Endometrium (tissue), 2 donors: Measurements from ENCODE around the gene NF1.
"Not testable (repeated sequence)": the region's sequence is repeated elsewhere in the genome, so short reads cannot be mapped to it uniquely, and the experiment has no call there.

Experiments used
- FAIRE-seq: peaks from 2 replicates; lab custom pipeline; 2012; peaks lifted over from hg19 to GRCh38; lab: Jason Lieb, UNC
- donor health status: control.
- donor health status: control.

NF1 gene

DNA sequence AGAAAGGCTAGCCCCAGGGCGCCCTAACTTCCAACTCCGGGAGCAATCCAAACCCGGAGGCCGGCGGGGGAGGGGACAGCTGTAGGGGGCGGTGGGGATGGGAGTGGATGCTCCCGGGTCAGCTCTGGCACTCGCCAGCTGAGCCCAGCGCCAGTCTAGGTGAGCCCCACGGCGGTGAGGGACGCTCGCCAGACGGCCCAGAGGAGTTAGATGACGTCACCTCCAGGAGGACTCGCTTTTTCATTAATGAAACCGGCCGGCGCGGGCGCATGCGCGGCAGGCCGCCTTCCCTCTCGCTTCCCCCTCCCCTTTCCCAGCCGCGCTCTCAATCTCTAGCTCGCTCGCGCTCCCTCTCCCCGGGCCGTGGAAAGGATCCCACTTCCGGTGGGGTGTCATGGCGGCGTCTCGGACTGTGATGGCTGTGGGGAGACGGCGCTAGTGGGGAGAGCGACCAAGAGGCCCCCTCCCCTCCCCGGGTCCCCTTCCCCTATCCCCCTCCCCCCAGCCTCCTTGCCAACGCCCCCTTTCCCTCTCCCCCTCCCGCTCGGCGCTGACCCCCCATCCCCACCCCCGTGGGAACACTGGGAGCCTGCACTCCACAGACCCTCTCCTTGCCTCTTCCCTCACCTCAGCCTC, at the start of gene NF1:
NF1 (plus strand) TSS at position 378 of the 636 bp plus-strand sequence. CDS start 333 bp downstream, outside the sequence.
- FAIRE-seq = no peak

GRCh38 chr17:31046856-31047425, 47.8 kb upstream of the NF1 start:
- FAIRE-seq = not testable (repeated sequence)

- no peak for FAIRE-seq
These were observed 46.6 kb upstream of the NF1 start for GRCh38 chr17:31048142-31048541.

DNA sequence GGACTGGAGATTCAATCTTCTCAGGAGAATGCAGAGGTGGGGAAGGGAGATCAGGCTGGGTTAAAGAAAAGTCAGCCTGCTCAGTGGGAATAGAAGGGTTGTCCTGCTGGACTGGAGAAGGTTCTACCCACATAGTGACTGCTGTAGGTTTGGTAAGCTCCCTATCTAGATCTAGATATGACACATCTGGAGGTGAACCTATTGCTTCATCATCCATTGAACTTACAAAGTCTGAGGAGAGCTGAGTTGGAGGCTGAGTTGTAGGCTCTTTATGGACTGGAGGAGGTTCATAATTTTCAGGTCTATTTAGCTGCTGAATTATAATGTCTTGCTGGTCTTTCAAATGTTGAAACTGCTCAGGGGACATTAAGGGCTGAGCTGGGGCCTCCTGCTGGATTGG, 46.0 kb upstream of the NF1 start:
- no peak for FAIRE-seq

- no peak for FAIRE-seq
These were observed 43.8 kb upstream of the NF1 start for GRCh38 chr17:31050948-31051347.

GRCh38 chr17:31051506-31051905, 43.3 kb upstream of the NF1 start:
- no peak for FAIRE-seq

GRCh38 chr17:31052187-31052889, 42.4 kb upstream of the NF1 start:
- no peak for FAIRE-seq

- no peak for FAIRE-seq
These were observed 41.7 kb upstream of the NF1 start for GRCh38 chr17:31053071-31053470.

DNA sequence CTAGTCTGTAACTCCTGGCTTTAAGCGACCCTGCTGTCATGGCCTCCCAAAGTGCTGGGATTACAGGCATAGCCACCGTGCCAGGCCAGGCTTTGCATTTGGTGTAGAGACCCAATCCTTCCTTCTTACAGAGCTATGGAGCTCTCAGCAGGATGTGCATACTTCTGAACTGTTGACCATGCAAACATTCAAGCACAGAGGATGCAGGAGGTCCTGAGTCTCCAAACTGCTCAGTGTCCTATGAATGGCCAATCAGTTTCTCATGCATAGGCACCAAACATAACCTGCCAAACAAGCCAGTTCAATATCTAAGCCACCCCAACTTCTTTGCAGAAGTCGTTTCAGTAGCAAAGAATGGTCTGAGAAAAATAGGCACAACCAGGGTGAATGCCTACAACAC, 40.0 kb upstream of the NF1 start:
- no peak for FAIRE-seq

DNA sequence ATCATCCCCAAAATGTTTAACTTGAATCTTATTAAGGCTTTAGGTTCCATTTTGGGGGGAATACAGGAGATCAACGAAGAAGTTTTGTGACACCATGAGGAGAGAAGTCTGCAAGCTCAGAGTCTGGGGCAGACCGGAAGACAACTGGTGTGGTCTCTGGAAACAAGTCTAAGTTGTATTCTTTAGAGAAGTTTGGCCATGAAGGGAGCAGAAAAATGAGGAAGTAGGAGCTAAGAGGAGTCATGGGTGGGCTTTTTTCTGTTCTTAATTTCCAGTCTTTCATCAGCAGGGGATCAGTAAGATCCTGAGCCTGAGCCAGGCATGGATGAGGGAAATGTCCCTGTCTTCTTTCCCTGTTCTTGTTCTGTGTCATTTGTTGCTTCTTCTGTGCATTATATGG, 35.8 kb upstream of the NF1 start:
- no peak for FAIRE-seq

- no peak for FAIRE-seq
These were observed 33.8 kb upstream of the NF1 start for GRCh38 chr17:31060791-31061550.

- no peak for FAIRE-seq
These were observed 33.1 kb upstream of the NF1 start for GRCh38 chr17:31061678-31062077.

- FAIRE-seq = no peak
These were observed 32.4 kb upstream of the NF1 start for GRCh38 chr17:31062346-31062745.

- FAIRE-seq = no peak
These were observed 30.1 kb upstream of the NF1 start for GRCh38 chr17:31064707-31065106.

DNA sequence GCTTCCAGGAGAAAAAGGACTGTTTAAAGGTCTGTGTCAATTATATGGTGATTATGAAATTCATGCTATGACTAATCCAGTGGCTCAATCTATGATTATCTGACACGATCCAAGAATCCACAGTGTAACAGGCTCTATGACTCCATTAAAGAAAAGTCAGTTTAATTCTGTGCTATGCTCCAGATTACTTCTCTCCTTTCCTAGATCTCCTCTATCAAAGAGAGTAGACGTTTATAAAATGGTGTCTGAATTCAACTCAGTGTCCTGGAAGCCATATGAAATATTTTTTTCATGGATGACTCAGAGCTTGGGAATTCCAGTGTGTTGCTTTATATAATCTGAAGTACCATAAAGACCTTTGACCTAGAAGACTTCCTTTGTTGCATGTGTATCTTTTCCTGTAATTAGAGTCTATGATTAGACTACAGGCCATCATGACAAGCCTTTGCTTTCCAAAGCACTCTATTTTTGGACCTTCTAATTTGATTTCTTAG, 27.0 kb upstream of the NF1 start:
- no peak for FAIRE-seq

GRCh38 chr17:31068291-31068690, 26.5 kb upstream of the NF1 start:
- FAIRE-seq = no peak

DNA sequence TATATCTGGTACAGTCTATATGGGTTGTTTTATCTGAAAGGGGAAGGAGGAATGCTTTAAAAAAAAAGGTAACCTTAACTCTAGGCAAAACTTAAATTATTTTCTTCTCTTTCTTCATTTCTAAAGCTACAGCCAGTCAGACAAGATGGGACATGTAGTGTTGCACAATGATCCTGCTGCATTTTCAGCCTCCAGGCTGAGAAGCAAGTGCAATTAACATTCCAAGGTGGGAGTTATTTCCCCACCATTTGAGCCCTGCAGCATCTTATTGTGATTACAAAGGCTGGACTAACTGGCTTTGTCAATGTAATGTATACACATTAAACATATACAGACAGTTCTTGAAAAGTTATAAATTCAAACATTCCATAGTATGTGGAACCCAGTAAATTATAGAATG, 22.6 kb upstream of the NF1 start:
- FAIRE-seq = no peak

DNA sequence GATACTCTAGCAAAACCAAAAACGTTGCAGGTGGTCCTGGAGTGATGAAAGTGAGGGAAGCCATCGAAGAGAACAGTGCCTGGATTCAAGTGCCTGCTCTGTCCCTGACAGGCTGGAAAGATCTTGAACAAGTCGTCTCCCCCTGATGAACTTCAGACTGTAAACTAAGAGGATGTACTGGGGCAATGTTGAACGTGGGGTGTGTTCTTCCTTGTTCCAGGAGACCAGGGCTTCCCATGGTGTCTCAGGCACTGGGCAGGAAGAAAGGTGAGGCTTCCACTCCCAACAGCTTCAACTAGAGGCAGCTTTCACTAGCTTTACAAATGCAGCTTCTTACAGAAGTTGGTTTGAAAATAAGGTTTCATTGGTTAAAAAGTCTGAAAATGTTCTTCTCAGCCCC, 21.4 kb upstream of the NF1 start:
- FAIRE-seq = no peak

DNA sequence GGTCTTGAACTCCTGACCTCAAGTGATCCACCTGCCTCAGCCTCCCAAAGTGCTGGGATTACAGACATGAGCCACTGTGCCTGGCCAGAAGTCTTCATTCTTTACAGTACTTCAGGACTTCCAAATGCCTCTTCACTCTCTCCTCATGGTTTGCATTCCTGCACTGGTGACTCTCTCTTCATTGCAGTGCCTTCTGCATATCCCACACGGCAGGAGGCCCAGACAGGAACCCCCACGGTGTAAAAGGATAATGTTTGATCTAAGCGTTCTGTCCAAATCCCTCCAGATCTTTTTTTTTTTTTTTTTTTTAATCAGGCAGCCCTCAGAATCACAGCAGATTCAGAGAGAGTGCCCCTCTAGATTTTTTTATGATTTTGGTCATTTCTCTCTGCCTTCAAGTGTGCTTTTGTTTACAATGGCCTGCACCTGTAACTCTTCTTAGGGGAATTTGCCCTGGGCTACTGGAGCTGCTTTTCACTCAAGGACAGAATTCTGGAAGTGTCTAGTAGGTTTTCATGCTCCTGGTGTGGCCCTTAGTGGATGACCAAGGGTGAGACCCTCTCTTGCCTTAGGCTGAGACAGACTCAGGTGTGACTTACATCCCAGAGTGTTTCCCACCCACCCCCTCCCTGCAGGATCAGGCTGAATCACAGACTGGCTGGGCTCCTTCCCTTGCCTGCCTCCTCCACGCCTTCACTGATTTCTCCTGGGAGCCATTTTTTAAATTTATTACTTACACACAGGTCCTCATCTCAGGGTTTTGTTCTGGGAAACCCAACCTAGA, 19.8 kb upstream of the NF1 start:
- no peak for FAIRE-seq

DNA sequence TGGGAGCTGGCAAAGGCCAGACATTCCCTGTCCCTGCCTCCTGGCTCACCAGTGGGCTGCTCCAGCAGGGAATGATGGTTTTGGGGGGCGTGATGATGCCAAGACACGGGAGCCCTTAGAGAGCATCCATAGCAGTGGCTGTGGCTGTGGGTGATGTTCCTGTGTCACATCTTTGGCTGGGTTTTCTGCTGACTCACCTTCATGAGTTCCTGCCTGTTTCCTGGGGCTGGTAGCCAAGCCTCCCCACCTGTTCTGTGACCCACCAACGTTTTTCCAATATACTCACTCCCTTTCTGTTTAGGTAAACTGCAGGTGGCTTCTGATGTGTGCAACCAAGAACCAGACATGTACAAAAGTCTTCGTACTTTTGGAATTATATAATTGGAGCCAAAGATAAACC, 16.5 kb upstream of the NF1 start:
- FAIRE-seq = no peak

DNA sequence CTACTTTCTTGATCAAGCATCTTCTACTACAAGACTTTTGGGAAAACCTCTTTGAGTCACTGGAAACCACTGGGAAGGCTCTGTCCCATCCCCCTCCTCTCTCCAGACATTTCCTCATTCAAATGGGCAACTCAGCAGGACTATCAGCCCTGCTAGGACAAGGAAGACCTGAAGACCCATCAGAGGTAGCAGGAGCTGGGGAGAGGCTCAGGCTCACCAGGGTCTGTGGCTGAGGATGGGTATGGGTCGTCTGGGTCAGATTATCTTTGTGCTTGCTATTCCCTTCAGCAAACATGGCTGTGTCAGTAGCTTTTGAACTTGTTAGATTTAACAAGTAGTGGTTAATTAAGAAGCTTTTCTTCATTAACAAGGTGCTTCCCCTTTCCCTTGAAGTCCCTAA, 15.0 kb upstream of the NF1 start:
- FAIRE-seq = no peak

DNA sequence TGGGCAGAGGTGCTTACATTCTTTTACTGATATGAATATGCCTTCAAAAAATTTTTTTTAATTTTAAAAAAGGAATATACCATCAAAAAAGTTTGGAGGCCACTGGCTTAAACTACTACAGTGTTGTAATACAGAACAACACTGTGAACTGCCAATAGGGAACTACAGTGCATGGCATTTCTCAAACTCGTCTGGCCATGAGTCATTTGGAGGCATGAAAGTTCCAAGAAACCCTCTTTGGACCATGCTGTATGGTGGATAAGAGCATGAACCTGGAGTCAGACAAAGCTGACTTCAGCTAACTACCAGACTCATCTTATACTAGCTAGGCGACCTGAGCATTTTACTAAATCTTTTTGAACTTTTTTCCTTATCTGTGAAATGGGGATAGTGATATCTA, 9.2 kb upstream of the NF1 start:
- FAIRE-seq = no peak
